HEK293T (cell line): ENCODE measurements around the gene BORCS5.

Experiments used
- ARNT ChIP-seq: fragments of 450-650 bp; IDR thresholded peaks from 2 replicates; pipeline ENCODE4 v1.6.1; 2017; ENCODE audit warnings: mild to moderate bottlenecking
- BHLHE40 ChIP-seq: fragments of 450-650 bp; IDR thresholded peaks from 2 replicates; pipeline ENCODE4 v1.6.1; 2016; ENCODE audit warnings: mild to moderate bottlenecking, moderate library complexity, borderline replicate concordance
- ELF4 ChIP-seq: fragments of 450-650 bp; IDR thresholded peaks from 2 replicates; pipeline ENCODE4 v1.6.1; 2017; ENCODE audit warnings: antibody characterized with exemption
- FOXA1 ChIP-seq: fragments of 450-650 bp; IDR thresholded peaks from 2 replicates; pipeline ENCODE4 v1.6.1; 2016; ENCODE audit warnings: mild to moderate bottlenecking
- FOXK2 ChIP-seq: fragments of 450-650 bp; IDR thresholded peaks from 2 replicates; pipeline ENCODE4 v1.6.1; 2016; ENCODE audit warnings: mild to moderate bottlenecking
- FOXM1 ChIP-seq: fragments of 450-650 bp; IDR thresholded peaks from 2 replicates; pipeline ENCODE4 v1.6.1; 2017; ENCODE audit warnings: mild to moderate bottlenecking, borderline replicate concordance
- HDGF ChIP-seq: fragments of 450-650 bp; IDR thresholded peaks from 2 replicates; pipeline ENCODE4 v1.6.1; 2017; ENCODE audit warnings: antibody characterized with exemption, borderline replicate concordance
- LEF1 ChIP-seq: fragments of 450-650 bp; IDR thresholded peaks from 2 replicates; pipeline ENCODE4 v1.6.1; 2017; ENCODE audit warnings: mild to moderate bottlenecking, borderline replicate concordance
- NFRKB ChIP-seq: fragments of 450-650 bp; IDR thresholded peaks from 2 replicates; pipeline ENCODE4 v1.6.1; 2016; ENCODE audit warnings: mild to moderate bottlenecking, moderate library complexity
- SP1 ChIP-seq: fragments of 450-650 bp; IDR thresholded peaks from 2 replicates; pipeline ENCODE4 v1.6.1; 2017
- SUZ12 ChIP-seq: fragments of 450-650 bp; IDR thresholded peaks from 2 replicates; pipeline ENCODE4 v1.6.1; 2016; ENCODE audit warnings: mild to moderate bottlenecking
- TARDBP ChIP-seq: fragments of 450-650 bp; IDR thresholded peaks from 2 replicates; pipeline ENCODE4 v1.6.1; 2016
- ZNF384 ChIP-seq: fragments of 450-650 bp; IDR thresholded peaks from 2 replicates; pipeline ENCODE4 v1.6.1; 2016
- TF ChIP-seq, protein P1 (sequence below): fragments of 450-650 bp; IDR thresholded peaks from 2 replicates; pipeline ENCODE4 v1.6.1; 2016

DNA sequence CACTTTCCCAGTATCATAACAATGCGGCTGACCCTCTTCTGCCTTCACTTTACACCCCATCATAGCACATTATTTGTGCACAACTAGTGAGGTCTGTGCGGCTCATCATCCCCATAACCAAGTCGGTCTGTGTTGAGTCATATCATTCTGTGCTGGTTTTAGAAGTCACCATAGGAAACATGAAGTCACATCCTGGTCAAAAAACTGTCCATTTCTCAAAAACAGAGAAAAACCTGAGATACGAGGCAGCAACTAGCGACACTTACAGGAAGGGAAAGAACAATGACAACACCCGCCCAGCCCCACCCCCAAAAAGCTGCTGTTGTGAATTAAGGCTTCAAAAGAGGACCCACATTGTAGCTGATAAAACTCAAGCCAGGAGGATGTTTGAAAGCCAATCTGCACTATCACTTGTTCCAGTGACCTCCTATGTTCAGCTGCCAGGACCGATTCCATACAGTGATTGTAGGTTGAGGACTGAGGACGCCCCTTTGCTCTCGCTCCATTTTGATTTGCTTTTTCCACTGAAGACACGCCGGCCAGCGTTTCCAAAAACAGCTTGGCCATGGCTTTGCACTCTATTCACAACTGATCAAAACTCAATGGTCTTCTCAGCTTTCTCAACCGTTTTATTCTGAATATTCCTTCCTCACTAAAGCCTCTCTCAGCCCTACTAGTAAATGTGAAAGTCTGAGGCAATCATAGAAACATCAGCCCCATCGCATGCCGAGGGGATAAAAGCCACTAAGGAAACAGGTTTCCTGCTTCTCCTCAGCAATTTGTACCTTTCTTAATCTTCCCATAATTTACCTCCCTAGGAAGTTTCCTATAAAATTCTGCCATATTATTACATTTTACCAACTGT lies 118.3 kb downstream of the BORCS5 start:
- TF ChIP-seq FOXA1 (no peak), SUZ12 (no peak), FOXK2 (no peak), HDGF (no peak), ELF4 (no peak), TARDBP (no peak), LEF1 (no peak), FOXM1 (no peak), NFRKB (no peak), ZNF384 (no peak), ARNT (no peak), BHLHE40 (no peak), SP1 (no peak)
- TF ChIP-seq, protein P1, sequence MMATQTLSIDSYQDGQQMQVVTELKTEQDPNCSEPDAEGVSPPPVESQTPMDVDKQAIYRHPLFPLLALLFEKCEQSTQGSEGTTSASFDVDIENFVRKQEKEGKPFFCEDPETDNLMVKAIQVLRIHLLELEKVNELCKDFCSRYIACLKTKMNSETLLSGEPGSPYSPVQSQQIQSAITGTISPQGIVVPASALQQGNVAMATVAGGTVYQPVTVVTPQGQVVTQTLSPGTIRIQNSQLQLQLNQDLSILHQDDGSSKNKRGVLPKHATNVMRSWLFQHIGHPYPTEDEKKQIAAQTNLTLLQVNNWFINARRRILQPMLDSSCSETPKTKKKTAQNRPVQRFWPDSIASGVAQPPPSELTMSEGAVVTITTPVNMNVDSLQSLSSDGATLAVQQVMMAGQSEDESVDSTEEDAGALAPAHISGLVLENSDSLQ, result no peak
